GM10847 (cell line): ENCODE results near the gene RBM33.

ENCODE experiments used
- POLR2A ChIP-seq: IDR thresholded peaks from 2 replicates; pipeline ENCODE4 v1.6.1; 2011; ENCODE audit not compliant: insufficient read length; ENCODE audit errors: extremely low read depth

The RBM33 gene

GRCh38 chr7:155792315-155792960 lies 148.0 kb downstream of the RBM33 start:
- TF ChIP-seq POLR2A: no peak

- no peak for TF ChIP-seq POLR2A
Observed at GRCh38 chr7:155792999-155793560, 148.6 kb downstream of the RBM33 start.

- TF ChIP-seq POLR2A: no peak
Observed at GRCh38 chr7:155793720-155794119, 149.3 kb downstream of the RBM33 start.

GRCh38 chr7:155794196-155794595 lies 149.7 kb downstream of the RBM33 start:
- TF ChIP-seq POLR2A: no peak

GRCh38 chr7:155795401-155795800 lies 150.9 kb downstream of the RBM33 start:
- no peak for TF ChIP-seq POLR2A

- TF ChIP-seq POLR2A: no peak
Observed at GRCh38 chr7:155795951-155796350, 151.5 kb downstream of the RBM33 start.

- no peak for TF ChIP-seq POLR2A
Observed at GRCh38 chr7:155796381-155797261, 152.2 kb downstream of the RBM33 start.

- TF ChIP-seq POLR2A: no peak
Observed at GRCh38 chr7:155797262-155798250, 153.1 kb downstream of the RBM33 start.

- TF ChIP-seq POLR2A: no peak
Observed at GRCh38 chr7:155798673-155799439, 154.4 kb downstream of the RBM33 start.

- TF ChIP-seq POLR2A: no peak
Observed at GRCh38 chr7:155799514-155799913, 155.1 kb downstream of the RBM33 start.

- no peak for TF ChIP-seq POLR2A
Observed at GRCh38 chr7:155800301-155800700, 155.8 kb downstream of the RBM33 start.

- no peak for TF ChIP-seq POLR2A
Observed at GRCh38 chr7:155800741-155801267, 156.3 kb downstream of the RBM33 start.

- no peak for TF ChIP-seq POLR2A
Observed at GRCh38 chr7:155802291-155802690, 157.8 kb downstream of the RBM33 start.

GRCh38 chr7:155802906-155803417 lies 158.5 kb downstream of the RBM33 start:
- TF ChIP-seq POLR2A: no peak
